K562 (cell line): ENCODE results near the gene TBC1D20. TPM values are rescaled to one million over a fixed set of nuclear protein-coding genes. Genes with fewer than 3 reads are reported as not detected.

Experiments
- BCOR ChIP-seq: fragments of 450-650 bp; IDR thresholded peaks from 2 replicates; pipeline ENCODE4 v1.6.1; 2016
- E2F6 ChIP-seq, 2 experiments: IDR thresholded peaks; 2 replicates each; pipeline ENCODE4 v1.6.1; 2011; ENCODE audit warnings: borderline replicate concordance in 1 of 2, control low read depth in 1 of 2, low read depth in 1 of 2, low read length in 1 of 2, mild to moderate bottlenecking in 1 of 2, mixed read lengths in 1 of 2, moderate library complexity in 1 of 2; ENCODE audit not compliant: insufficient read depth in 1 of 2, insufficient read length in 1 of 2, poor library complexity in 1 of 2, severe bottlenecking in 1 of 2; ENCODE audit errors: extremely low read depth in 1 of 2
- FOXK1 ChIP-seq: sonication (generic); formaldehyde crosslinking; IDR thresholded peaks from 2 replicates; pipeline ENCODE4 v1.8.0; 2022; ENCODE audit warnings: missing genetic modification reagents, mild to moderate bottlenecking, borderline replicate concordance
- IRF2 ChIP-seq: sonication (generic); formaldehyde crosslinking; IDR thresholded peaks from 2 replicates; pipeline ENCODE4 v1.8.1; 2022; ENCODE audit warnings: mild to moderate bottlenecking, missing genetic modification reagents
- MAX ChIP-seq: sonication (generic); formaldehyde crosslinking; IDR thresholded peaks from 2 replicates; pipeline ENCODE4 v1.9.0; 2022; ENCODE audit warnings: mild to moderate bottlenecking, missing genetic modification reagents
- NFYB ChIP-seq: IDR thresholded peaks from 2 replicates; pipeline ENCODE4 v1.6.1; 2011; ENCODE audit warnings: mild to moderate bottlenecking, moderate library complexity; ENCODE audit not compliant: insufficient read length; ENCODE audit errors: extremely low read depth
- RUNX1 ChIP-seq: sonication (generic); IDR thresholded peaks from 2 replicates; pipeline ENCODE4 v1.6.1; 2016; ENCODE audit warnings: antibody characterized with exemption, low read depth
- SAP30 ChIP-seq: fragments of 200-600 bp; sonication (generic); IDR thresholded peaks from 2 replicates; pipeline ENCODE4 v1.6.1; 2012; ENCODE audit warnings: borderline replicate concordance, low read depth, mild to moderate bottlenecking, moderate library complexity, low read length, control low read depth, inconsistent platforms; ENCODE audit not compliant: insufficient read depth, poor library complexity, severe bottlenecking
- UBTF ChIP-seq, 2 experiments: IDR thresholded peaks; 2 replicates each; pipeline ENCODE4 v1.6.1; 2012; ENCODE audit warnings: improper control_type of control experiment in 2 of 2, low read depth in 2 of 2, low read length in 2 of 2, borderline replicate concordance in 1 of 2
- ZC3H4 ChIP-seq: sonication (generic); formaldehyde crosslinking; IDR thresholded peaks from 2 replicates; pipeline ENCODE4 v1.9.0; 2021; ENCODE audit warnings: missing genetic modification reagents, borderline replicate concordance
- ZNF318 ChIP-seq, 2 experiments: fragments of 450-650 bp; IDR thresholded peaks; 2 replicates each; pipeline ENCODE4 v1.6.1; 2016; ENCODE audit warnings: mild to moderate bottlenecking in 2 of 2, borderline replicate concordance in 1 of 2, low read depth in 1 of 2, moderate library complexity in 1 of 2
- polyA plus RNA-seq, 8 experiments: library from polyadenylated mRNA; depleted of rRNA in 4 of 8; stranded (reverse) in 5 of 8; unstranded in 3 of 8; fragments of >200 nt; fragmentation: Nextera tagmentation in 2 of 8; fragmentation: Illumina TruSeq in 1 of 8; extraction: Ambion mirVana in 2 of 8; extraction: Trizol in 1 of 8; gene quantifications; 2 replicates each; pipeline versions ENCODE4 v1.2.1 to v1.2.3, GENCODE V29; 2011 to 2014; ENCODE audit warnings: inconsistent platforms in 1 of 8, missing spikeins in 1 of 8
- total RNA-seq, 7 experiments: library from RNA; depleted of rRNA in 6 of 7; stranded (reverse); fragments of >200 nt in 6 of 7; fragmentation: Illumina TruSeq in 2 of 7; extraction: Trizol in 2 of 7; gene quantifications; 2 replicates each; pipeline versions ENCODE4 v1.2.1 to v1.2.3, GENCODE V29; 2011 to 2021; ENCODE audit warnings: low replicate concordance in 1 of 7

The TBC1D20 gene
- total and polyA plus RNA-seq, 9 of the 15 experiments (the other 6 are each of a cell fraction or from before 2014, with no cell fraction given), result 7.0 to 25.3 (median 15.1) TPM

- TF ChIP-seq IRF2 (no peak), UBTF (IDR thresholded peaks at IDR 0.05; ENCODE audit: borderline replicate concordance in 1 of 2, low read depth in 2 of 2, low read length in 2 of 2) (peak; percentile 12 to 13; a peak in 1 of 4 replicates), E2F6 (IDR thresholded peaks at IDR 0.05; ENCODE audit: borderline replicate concordance in 1 of 2, extremely low read depth in 1 of 2, insufficient read depth in 1 of 2, insufficient read length in 1 of 2, low read depth in 1 of 2, low read length in 1 of 2, poor library complexity in 1 of 2, severe bottlenecking in 1 of 2) (peak in 1 of 2 experiments; percentile 21), ZC3H4 (CRISPR knock-in tag) (0 out of 2 replicates have a peak, but pooled peaks have one; percentile 66), BCOR (peak; percentile 67), SAP30 (peak; percentile 58), RUNX1 (no peak), FOXK1 (peak; percentile 53; the same call in 1 of the 2 replicates), NFYB (no peak), MAX (CRISPR knock-in tag) (0 out of 2 replicates have a peak, but pooled peaks have one; percentile 36), ZNF318 (IDR thresholded peaks at IDR 0.05; ENCODE audit: borderline replicate concordance in 1 of 2, low read depth in 1 of 2) (no peak)
Measured at GRCh38 chr20:461254-462198, 807 bp downstream of the TBC1D20 start (continued).
